Right atrium auricular region (tissue), 2 donors: Measurements from ENCODE around the gene ACOX3. TPM values are rescaled to one million over a fixed set of nuclear protein-coding genes. Genes with fewer than 3 reads are reported as not detected.
"Not testable (repeated sequence)": the region's sequence is repeated elsewhere in the genome, so short reads cannot be mapped to it uniquely, and the experiment has no call there.

Experiments used
- DNase-seq: peaks from one replicate; pipeline ENCODE4 v3.0.0-alpha.2; 2019; ENCODE audit warnings: low spot score
- H3K27ac ChIP-seq, 2 donors: fragments of 200-600 bp; sonication (generic); 1 replicate in 1 of 2; 2 replicates in 1 of 2; pipeline ENCODE4 v1.5.1; 2016 to 2019
- H3K27me3 ChIP-seq, 2 donors: fragments of 200-600 bp; sonication (generic); one replicate each; pipeline versions ENCODE4 v1.5.1 to v1.6.0; 2017 to 2019
- H3K36me3 ChIP-seq: fragments of 200-600 bp; sonication (generic); one replicate; pipeline ENCODE4 v1.5.1; 2016
- H3K4me1 ChIP-seq, 2 donors: fragments of 200-600 bp; sonication (generic); one replicate each; pipeline versions ENCODE4 v1.5.1 to v1.6.0; 2017 to 2019
- H3K4me3 ChIP-seq, 2 donors: fragments of 200-600 bp; sonication (generic); 1 replicate in 1 of 2; 2 replicates in 1 of 2; pipeline ENCODE4 v1.5.1; 2017 to 2019; ENCODE audit warnings: mild to moderate bottlenecking in 1 of 2, moderate library complexity in 1 of 2
- H3K9me3 ChIP-seq, 2 donors: fragments of 200-600 bp; sonication (generic); one replicate each; pipeline ENCODE4 v1.5.1; 2019
- CTCF ChIP-seq, 2 donors: fragments of 200-600 bp; sonication (generic); IDR thresholded peaks; one replicate each; pipeline ENCODE4 v1.5.1; 2019; ENCODE audit warnings: antibody characterized with exemption in 2 of 2
- total RNA-seq, 2 donors: library from RNA; depleted of rRNA; stranded (reverse); fragments of >200 nt; gene quantifications; one replicate each; pipeline ENCODE4 v1.1.0, GENCODE V29; 2016

Gene ACOX3
- total RNA-seq, 2 donors from 2014 or later = 66.9 to 68.8 TPM

GRCh38 chr4:8342651-8343261, 97.8 kb downstream of the ACOX3 start:
- Histone ChIP-seq H3K9me3 (no peaks in the 10 kb centered on the region), H3K27me3 (no peaks in the 10 kb centered on the region), H3K36me3 (no peaks in the 10 kb centered on the region), H3K27ac (no peak overlapping the region), H3K4me1 (peaks cover 0 to 48% of the 10 kb centered on the region in 2 donors), H3K4me3 (no peak overlapping the region)
- no peak for TF ChIP-seq CTCF (IDR thresholded peaks at IDR 0.05)
- DNase-seq = no peak

- H3K36me3 ChIP-seq = no peaks in the 10 kb centered on the region
- no peaks in the 10 kb centered on the region for H3K27me3 ChIP-seq
- peaks cover 0 to 44% of the 10 kb centered on the region in 2 donors for H3K4me1 ChIP-seq
- peak overlapping the region; percentile 70 to 82 for H3K27ac ChIP-seq
- peaks cover 0 to 3% of the 10 kb centered on the region in 2 donors for H3K9me3 ChIP-seq
- TF ChIP-seq CTCF (IDR thresholded peaks at IDR 0.05) = no peak
- DNase-seq = no peak
- H3K4me3 ChIP-seq = no peak overlapping the region
Measured at GRCh38 chr4:8341691-8342090, 98.8 kb downstream of the ACOX3 start.

GRCh38 chr4:8341281-8341680, 99.2 kb downstream of the ACOX3 start:
- H3K9me3 ChIP-seq, H3K4me3 ChIP-seq, H3K36me3 ChIP-seq, H3K27me3 ChIP-seq, DNase-seq: not testable (repeated sequence)
- Histone ChIP-seq H3K4me1 (peaks cover 0 to 40% of the 10 kb centered on the region in 2 donors), H3K27ac (peak overlapping the region; percentile 70 to 82)

- H3K27me3 ChIP-seq = no peaks in the 10 kb centered on the region
Measured at GRCh38 chr4:8340781-8341241, 99.7 kb downstream of the ACOX3 start.

GRCh38 chr4:8338351-8338961, 102.1 kb downstream of the ACOX3 start:
- Histone ChIP-seq H3K4me1 (peaks cover 0 to 33% of the 10 kb centered on the region in 2 donors), H3K27me3 (no peaks in the 10 kb centered on the region), H3K4me3 (no peak overlapping the region), H3K27ac (no peak overlapping the region), H3K36me3 (no peaks in the 10 kb centered on the region), H3K9me3 (peaks cover 0 to 7% of the 10 kb centered on the region in 2 donors)
- no peak for TF ChIP-seq CTCF (IDR thresholded peaks at IDR 0.05)
- no peak for DNase-seq

More at GRCh38 chr4:8340781-8341241, 99.7 kb downstream of the ACOX3 start:
- peak overlapping the region; percentile 70 to 82 for H3K27ac ChIP-seq
- H3K4me1 ChIP-seq = peaks cover 0 to 37% of the 10 kb centered on the region in 2 donors
- DNase-seq = peak; percentile 87
- TF ChIP-seq CTCF (IDR thresholded peaks at IDR 0.05) = no peak
- H3K4me3 ChIP-seq = no peak overlapping the region
- H3K36me3 ChIP-seq = no peaks in the 10 kb centered on the region
- peaks cover 0 to 7% of the 10 kb centered on the region in 2 donors for H3K9me3 ChIP-seq

- no peak for DNase-seq
- no peaks in the 10 kb centered on the region for H3K36me3 ChIP-seq
- H3K27me3 ChIP-seq = no peaks in the 10 kb centered on the region
- peaks cover 0 to 7% of the 10 kb centered on the region in 2 donors for H3K9me3 ChIP-seq
- no peak overlapping the region for H3K27ac ChIP-seq
- TF ChIP-seq CTCF (IDR thresholded peaks at IDR 0.05) = no peak
- H3K4me3 ChIP-seq = no peak overlapping the region
- peaks cover 0 to 22% of the 10 kb centered on the region in 2 donors for H3K4me1 ChIP-seq
Measured at GRCh38 chr4:8336412-8337075, 104.0 kb downstream of the ACOX3 start.
